ENCODE measurements around the gene OR5B12. TPM values are rescaled to one million over a fixed set of nuclear protein-coding genes. Genes with fewer than 3 reads are reported as not detected.

The OR5B12 gene
- total and polyA plus RNA-seq, 10 donors = 0.08 TPM; not detected in 9

GRCh38 chr11:58395581-58395980, 46.5 kb downstream of the OR5B12 start:
- WGBS, 5 donors = 37 to 87% (median 76%) methylated on average over 2 of the region's 2 CpGs
- no peak overlapping the region for H3K4me3 ChIP-seq
- intact Hi-C loops (cut with DNase I; ENCODE audit: low total_unique reads) = no loop called here

DNA sequence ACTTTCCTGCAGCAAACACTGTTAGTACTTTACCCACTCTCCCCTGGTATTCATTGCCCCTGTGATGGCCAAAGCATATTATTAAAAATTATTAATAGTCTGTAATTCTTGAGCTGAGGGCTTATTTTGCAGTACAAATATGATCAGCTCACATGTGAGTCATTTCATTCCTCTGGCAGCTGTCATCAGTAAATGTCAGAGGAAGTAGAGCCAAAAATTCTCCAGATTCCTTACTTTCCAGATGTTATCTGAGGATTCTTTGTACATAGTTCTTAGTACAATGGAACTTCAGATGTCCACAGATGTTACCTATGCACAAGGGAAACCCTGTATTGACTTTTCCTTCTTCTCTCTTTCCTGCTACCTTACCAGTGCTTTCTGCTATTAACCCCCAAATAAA, 47.8 kb downstream of the OR5B12 start:
- no peaks in the 10 kb centered on the region for H3K4me1 ChIP-seq
- no peak overlapping the region for H3K4me3 ChIP-seq
- H3K36me3 ChIP-seq = no peaks in the 10 kb centered on the region
- no peak for DNase-seq
- intact Hi-C loops (cut with DNase I; ENCODE audit: low total_unique reads) = no loop called here
- no peak for TF ChIP-seq POLR2A (IDR thresholded peaks at IDR 0.05)
- no peak for TF ChIP-seq CTCF (IDR thresholded peaks at IDR 0.05 in 8 of 11, conservative IDR thresholded peaks at IDR 0.05 in 3 of 11)
- TF ChIP-seq POLR2AphosphoS5 (IDR thresholded peaks at IDR 0.05) = no peak
- no peak overlapping the region for H3K27ac ChIP-seq
- peaks cover 0 to 16% (median 8%) of the 10 kb centered on the region in 8 donors for H3K9me3 ChIP-seq
- H3K27me3 ChIP-seq (replicated peaks in 1 of 7) = peaks cover 0 to 5% (median 0%) of the 10 kb centered on the region in 7 donors

More at GRCh38 chr11:58395581-58395980, 46.5 kb downstream of the OR5B12 start:
- H3K27ac ChIP-seq = no peak overlapping the region
- H3K36me3 ChIP-seq = no peaks in the 10 kb centered on the region
- no peaks in the 10 kb centered on the region for H3K4me1 ChIP-seq
- DNase-seq = no peak
- peaks cover 0 to 3% (median 0%) of the 10 kb centered on the region in 7 donors for H3K27me3 ChIP-seq (replicated peaks in 1 of 7)
- H3K9me3 ChIP-seq = peaks cover 0 to 16% (median 8%) of the 10 kb centered on the region in 8 donors
- TF ChIP-seq POLR2A (IDR thresholded peaks at IDR 0.05) = no peak
- TF ChIP-seq POLR2AphosphoS5 (IDR thresholded peaks at IDR 0.05) = no peak
- no peak for TF ChIP-seq CTCF (IDR thresholded peaks at IDR 0.05 in 8 of 11, conservative IDR thresholded peaks at IDR 0.05 in 3 of 11)

GRCh38 chr11:58392746-58393145, 49.3 kb downstream of the OR5B12 start:
- H3K9me3 ChIP-seq = peaks cover 0 to 16% (median 8%) of the 10 kb centered on the region in 8 donors
- DNase-seq = no peak
- 19 to 56% (median 37%) methylated on average over 1 of the region's 1 CpG for WGBS, 5 donors
- intact Hi-C loops (cut with DNase I; ENCODE audit: low total_unique reads) = no loop called here
- H3K4me3 ChIP-seq = no peak overlapping the region
- TF ChIP-seq CTCF (IDR thresholded peaks at IDR 0.05 in 8 of 11, conservative IDR thresholded peaks at IDR 0.05 in 3 of 11) (no peak), POLR2A (IDR thresholded peaks at IDR 0.05) (no peak), POLR2AphosphoS5 (IDR thresholded peaks at IDR 0.05) (no peak)
- H3K4me1 ChIP-seq = no peaks in the 10 kb centered on the region
- H3K27ac ChIP-seq = no peak overlapping the region
- no peaks in the 10 kb centered on the region for H3K36me3 ChIP-seq
- H3K27me3 ChIP-seq (replicated peaks in 1 of 7) = peaks cover 0 to 5% (median 0%) of the 10 kb centered on the region in 7 donors

DNA sequence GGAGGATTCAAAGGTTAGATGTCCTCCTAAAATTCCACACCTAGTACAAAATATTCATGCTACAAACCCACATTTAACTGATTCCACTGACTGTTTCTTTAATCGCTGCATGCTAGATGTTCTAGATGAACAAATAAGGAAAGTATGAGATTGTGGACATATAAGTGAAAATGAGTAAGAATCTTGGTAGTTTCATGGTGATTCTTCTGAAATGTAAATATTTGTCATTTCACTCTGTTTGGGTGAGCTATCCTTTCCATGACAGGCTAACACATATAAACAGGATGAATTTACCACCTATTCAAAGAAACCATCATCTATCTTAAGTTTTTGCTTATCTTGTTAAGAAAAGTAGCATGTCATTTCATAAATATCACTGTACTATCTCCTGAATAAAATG, 50.2 kb downstream of the OR5B12 start:
- TF ChIP-seq POLR2A (IDR thresholded peaks at IDR 0.05) = no peak
- TF ChIP-seq CTCF (IDR thresholded peaks at IDR 0.05 in 8 of 11, conservative IDR thresholded peaks at IDR 0.05 in 3 of 11) = no peak
- H3K9me3 ChIP-seq = peaks cover 0 to 16% (median 8%) of the 10 kb centered on the region in 8 donors
- DNase-seq = no peak
- WGBS, 5 donors = 87 to 95% (median 90%) methylated on average over 1 of the region's 1 CpG
- peaks cover 0 to 5% (median 0%) of the 10 kb centered on the region in 7 donors for H3K27me3 ChIP-seq (replicated peaks in 1 of 7)
- H3K36me3 ChIP-seq = no peaks in the 10 kb centered on the region
- intact Hi-C loops (cut with DNase I; ENCODE audit: low total_unique reads) = no loop called here
- no peak overlapping the region for H3K27ac ChIP-seq
- H3K4me1 ChIP-seq = no peaks in the 10 kb centered on the region
- no peak overlapping the region for H3K4me3 ChIP-seq
